H1 (cell line): Measurements from ENCODE around the gene AQP4. TPM values are rescaled to one million over a fixed set of nuclear protein-coding genes. Genes with fewer than 3 reads are reported as not detected.

Experiments
- CTCF ChIA-PET: fragments of 300-600 bp; sonication (Branson Sonifier 250); formaldehyde crosslinking; loops from one replicate; lab custom pipeline; 2021; ENCODE audit not compliant: partially characterized antibody; lab: Charles Lee
- POLR2A ChIA-PET: fragments of 300-600 bp; sonication (Branson Sonifier 250); formaldehyde crosslinking; loops from one replicate; lab custom pipeline; 2021; ENCODE audit warnings: inconsistent platforms; ENCODE audit not compliant: partially characterized antibody; lab: Charles Lee
- DNase-seq, 2 experiments: peaks; one replicate each; pipeline versions ENCODE4 v3.0.0 to v3.0.0-alpha.2; 2010 to 2022; ENCODE audit warnings: low spot score in 2 of 2, low read depth in 1 of 2, mixed read lengths in 1 of 2
- FAIRE-seq: peaks from 2 replicates; lab custom pipeline; 2011; peaks lifted over from hg19 to GRCh38; lab: Jason Lieb, UNC
- H2AFZ ChIP-seq: 2 replicates; pipeline ENCODE4 v1.8.1; 2012; ENCODE audit warnings: low read length, inconsistent platforms
- H2AK5ac ChIP-seq: 2 replicates; pipeline ENCODE4 v1.6.1; 2013; ENCODE audit warnings: low read depth, low read length
- H2BK120ac ChIP-seq: replicated peaks from 2 replicates; pipeline ENCODE3; 2013; ENCODE audit warnings: low read depth, low read length, inconsistent platforms
- H2BK12ac ChIP-seq: 2 replicates; pipeline ENCODE4 v1.6.1; 2013; ENCODE audit warnings: low read depth, low read length
- H2BK15ac ChIP-seq: 2 replicates; pipeline ENCODE4 v1.6.1; 2013; ENCODE audit warnings: low read length
- H2BK20ac ChIP-seq: 2 replicates; pipeline ENCODE4 v1.6.1; 2013; ENCODE audit warnings: low read length
- H2BK5ac ChIP-seq: 2 replicates; pipeline ENCODE4 v1.6.1; 2013; ENCODE audit warnings: low read depth, low read length
- H3K14ac ChIP-seq: 2 replicates; pipeline ENCODE4 v1.6.1; 2013; ENCODE audit warnings: inconsistent platforms; ENCODE audit not compliant: insufficient read length
- H3K18ac ChIP-seq: 2 replicates; pipeline ENCODE4 v1.6.1; 2013; ENCODE audit warnings: low read length; ENCODE audit errors: extremely low read depth
- H3K23ac ChIP-seq: 2 replicates; pipeline ENCODE4 v1.6.1; 2013; ENCODE audit warnings: inconsistent platforms; ENCODE audit not compliant: insufficient read length
- H3K23me2 ChIP-seq: 2 replicates; pipeline ENCODE4 v1.6.1; 2013; ENCODE audit warnings: low read depth, low read length
- H3K27ac ChIP-seq: 2 replicates; pipeline ENCODE4 v1.6.1; 2011; ENCODE audit warnings: low read depth, low read length, inconsistent platforms
- H3K27me3 ChIP-seq, 4 experiments: replicated peaks in 1 of 4; 1 replicate in 1 of 4; 2 replicates in 3 of 4; pipeline versions ENCODE4 v1.6.1 to v1.8.1; 2011 to 2013; ENCODE audit warnings: low read length in 3 of 4, mild to moderate bottlenecking in 3 of 4, inconsistent platforms in 2 of 4, mixed read lengths in 2 of 4, moderate library complexity in 1 of 4; ENCODE audit not compliant: control insufficient read depth in 3 of 4, insufficient read depth in 3 of 4; ENCODE audit errors: extremely low read depth in 1 of 4
- H3K36me3 ChIP-seq, 4 experiments: 2 replicates each; pipeline versions ENCODE4 v1.6.1 to v1.8.1; 2011 to 2013; ENCODE audit warnings: mild to moderate bottlenecking in 4 of 4, low read length in 3 of 4, moderate library complexity in 2 of 4, control low read depth in 1 of 4, inconsistent platforms in 1 of 4; ENCODE audit not compliant: insufficient read depth in 4 of 4, control insufficient read depth in 2 of 4
- H3K4ac ChIP-seq: replicated peaks from 2 replicates; pipeline ENCODE3; 2013; ENCODE audit warnings: low read length, low read depth, mixed read lengths, inconsistent platforms; ENCODE audit not compliant: insufficient read length
- H3K4me1 ChIP-seq, 4 experiments: replicated peaks in 1 of 4; 1 replicate in 1 of 4; 2 replicates in 3 of 4; pipeline versions ENCODE4 v1.6.1 to v1.8.1; 2011 to 2013; ENCODE audit warnings: low read length in 3 of 4, inconsistent platforms in 2 of 4, mixed read lengths in 1 of 4; ENCODE audit not compliant: insufficient read depth in 4 of 4, control insufficient read depth in 3 of 4
- H3K4me2 ChIP-seq, 2 experiments: 2 replicates each; pipeline versions ENCODE4 v1.6.1 to v1.8.1; 2011 to 2013; ENCODE audit warnings: low read depth in 2 of 2, low read length in 2 of 2, control low read depth in 1 of 2, inconsistent platforms in 1 of 2, mild to moderate bottlenecking in 1 of 2; ENCODE audit not compliant: insufficient read depth in 1 of 2
- H3K4me3 ChIP-seq, 4 experiments: fragments of 200-600, 300-600 bp in 1 of 4; sonication (generic), shearing (Covaris generic), sonication (Bioruptor Twin) in 1 of 4; 2 replicates each; pipeline versions ENCODE4 v1.5.1 to v1.8.1; 2011 to 2016; ENCODE audit warnings: low read length in 4 of 4, low read depth in 3 of 4, control low read depth in 2 of 4, inconsistent platforms in 2 of 4, mild to moderate bottlenecking in 2 of 4, mixed read lengths in 1 of 4, moderate library complexity in 1 of 4; ENCODE audit not compliant: insufficient read depth in 2 of 4; ENCODE audit errors: extremely low read depth in 1 of 4
- H3K56ac ChIP-seq: replicated peaks from 2 replicates; pipeline ENCODE3; 2013; ENCODE audit warnings: low read depth, mild to moderate bottlenecking, mixed read lengths, low read length, inconsistent platforms; ENCODE audit not compliant: insufficient read length
- H3K79me1 ChIP-seq: 2 replicates; pipeline ENCODE4 v1.6.1; 2013; ENCODE audit warnings: low read depth, low read length, control low read depth
- H3K79me2 ChIP-seq, 2 experiments: 2 replicates each; pipeline versions ENCODE4 v1.6.1 to v1.8.1; 2012 to 2013; ENCODE audit warnings: low read length in 2 of 2, mild to moderate bottlenecking in 2 of 2, inconsistent platforms in 1 of 2; ENCODE audit not compliant: insufficient read depth in 2 of 2, control insufficient read depth in 1 of 2
- H3K9ac ChIP-seq, 4 experiments: replicated peaks in 1 of 4; 1 replicate in 1 of 4; 2 replicates in 3 of 4; pipeline versions ENCODE4 v1.6.1 to v1.8.1; 2011 to 2013; ENCODE audit warnings: low read depth in 3 of 4, low read length in 3 of 4, control low read depth in 2 of 4, mild to moderate bottlenecking in 2 of 4, moderate library complexity in 2 of 4, inconsistent platforms in 1 of 4; ENCODE audit errors: extremely low read depth in 1 of 4
- H3K9me3 ChIP-seq, 2 experiments: 2 replicates each; pipeline versions ENCODE4 v1.6.1 to v1.8.1; 2012 to 2013; ENCODE audit warnings: mild to moderate bottlenecking in 2 of 2, moderate library complexity in 2 of 2, control low read depth in 1 of 2, inconsistent platforms in 1 of 2, low read depth in 1 of 2, low read length in 1 of 2, mixed read lengths in 1 of 2; ENCODE audit not compliant: insufficient read depth in 2 of 2
- H4K20me1 ChIP-seq, 2 experiments: replicated peaks in 1 of 2; 2 replicates each; pipeline versions ENCODE3 to v1.8.1; 2011 to 2013; ENCODE audit warnings: inconsistent platforms in 2 of 2, low read length in 2 of 2, mild to moderate bottlenecking in 1 of 2; ENCODE audit not compliant: insufficient read depth in 2 of 2, control insufficient read depth in 1 of 2
- H4K5ac ChIP-seq: 2 replicates; pipeline ENCODE4 v1.6.1; 2013; ENCODE audit warnings: low read length, low read depth, mixed read lengths, inconsistent platforms; ENCODE audit not compliant: insufficient read length
- H4K8ac ChIP-seq: 2 replicates; pipeline ENCODE4 v1.8.0; 2013; ENCODE audit warnings: mild to moderate bottlenecking, moderate library complexity, low read length, inconsistent platforms; ENCODE audit not compliant: insufficient read depth; ENCODE audit errors: extremely low read depth
- H4K91ac ChIP-seq: replicated peaks from 2 replicates; pipeline ENCODE3; 2013; ENCODE audit warnings: low read length, mixed read lengths, inconsistent platforms; ENCODE audit not compliant: insufficient read length
- BACH1 ChIP-seq: IDR thresholded peaks from 2 replicates; pipeline ENCODE4 v1.6.1; 2012; ENCODE audit warnings: low read length, improper control_type of control experiment
- BCL11A ChIP-seq, 2 experiments: IDR thresholded peaks; one replicate each; pipeline ENCODE4 v1.6.1; 2011; ENCODE audit warnings: low read depth in 2 of 2, low read length in 2 of 2, mild to moderate bottlenecking in 2 of 2
- CTBP2 ChIP-seq: IDR thresholded peaks from 2 replicates; pipeline ENCODE4 v1.7.0; 2011; ENCODE audit warnings: borderline replicate concordance, mild to moderate bottlenecking, moderate library complexity, mixed read lengths, low read length; ENCODE audit not compliant: insufficient read depth, insufficient read length
- EGR1 ChIP-seq: IDR thresholded peaks from 2 replicates; pipeline ENCODE4 v1.6.1; 2011; ENCODE audit warnings: low read depth, low read length, borderline replicate concordance
- TBP ChIP-seq: IDR thresholded peaks from 2 replicates; pipeline ENCODE4 v1.6.1; 2011; ENCODE audit warnings: low read depth, low read length, improper control_type of control experiment
- WGBS, 2 experiments: shearing (Covaris generic) in 1 of 2; methylation state at CpG; one replicate each; pipeline versions ENCODE4 v1.1.6 to v1.1.7; 2013 to 2015; ENCODE audit warnings: low lambda C conversion rate in 2 of 2, mixed read lengths in 2 of 2, inconsistent platforms in 1 of 2, low coverage in 1 of 2, missing lambda C conversion rate in 1 of 2; ENCODE audit not compliant: insufficient replicate concordance in 2 of 2, insufficient coverage in 1 of 2, insufficient read length in 1 of 2; ENCODE audit errors: extremely low coverage in 1 of 2, missing lambda C conversion rate in 1 of 2; 5-methylcytosine and 5-hydroxymethylcytosine counted together
- polyA plus RNA-seq, 7 experiments: library from polyadenylated mRNA; depleted of rRNA in 3 of 7; stranded (reverse) in 5 of 7; unstranded in 2 of 7; fragments of >200 nt in 5 of 7; fragments of 200-250 nt in 2 of 7; gene quantifications; 1 replicate in 5 of 7; 2 replicates in 1 of 7; 4 replicates in 1 of 7; pipeline versions ENCODE4 v1.2.1 to v1.2.3, GENCODE V29; 2011 to 2013; ENCODE audit warnings: missing spikeins in 2 of 7, mixed read lengths in 2 of 7
- total RNA-seq: library from RNA; stranded (reverse); fragmentation: NEBNext Ultra II Directional; extraction: Animal tissue kit (Norgen Biotek cat#: 25700); gene quantifications from 2 replicates; pipeline ENCODE4 v1.2.1, GENCODE V29; 2021

Gene AQP4
- total and polyA plus RNA-seq, 2 of the 8 experiments (the other 6 are each of a cell fraction or from before 2014, with no cell fraction given): 2.2 to 2.8 TPM

DNA sequence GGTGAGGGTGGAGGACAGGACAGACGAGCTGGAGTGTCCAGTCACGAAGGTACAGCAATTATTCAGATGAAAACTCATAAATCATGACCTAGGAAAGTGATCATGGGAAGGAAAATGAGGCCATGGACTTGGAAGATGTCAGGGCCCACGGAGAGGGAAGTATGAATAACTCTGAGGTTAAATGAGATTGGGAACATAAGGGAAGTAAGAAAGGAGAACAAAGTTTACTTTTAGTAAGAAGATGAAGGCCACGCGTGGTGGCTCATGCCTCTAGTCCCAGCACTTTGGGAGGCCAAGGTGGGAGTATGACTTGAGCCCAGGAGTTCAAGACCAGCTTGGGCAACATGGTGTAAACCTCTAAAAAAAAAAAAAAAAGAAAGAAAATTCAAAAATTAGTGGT, 56.2 kb downstream of the AQP4 start:
- POLR2A ChIA-PET: no interaction called here
- H3K9me3 ChIP-seq: no peaks in the 10 kb centered on the region
- no peak overlapping the region for H3K4me3 ChIP-seq
- no peaks in the 10 kb centered on the region for H3K4me1 ChIP-seq
- H3K18ac ChIP-seq: no peak overlapping the region
- H2AK5ac ChIP-seq: no peak overlapping the region
- H3K36me3 ChIP-seq: no peaks in the 10 kb centered on the region
- H2AFZ ChIP-seq: no peak overlapping the region
- no peaks in the 10 kb centered on the region; a peak in 1 of 7 replicates for H3K27me3 ChIP-seq
- no peak overlapping the region for H3K14ac ChIP-seq
- H3K23ac ChIP-seq: no peak overlapping the region
- H2BK15ac ChIP-seq: no peak overlapping the region
- H3K23me2 ChIP-seq: no peaks in the 10 kb centered on the region; the same call in 1 of the 2 replicates
- no peak overlapping the region for H3K9ac ChIP-seq
- no peak overlapping the region for H3K4ac ChIP-seq
- DNase-seq (no peak), FAIRE-seq (no peak)
- H3K27ac ChIP-seq: no peak overlapping the region
- no peak overlapping the region for H3K4me2 ChIP-seq
- no peak overlapping the region for H2BK5ac ChIP-seq
- H2BK120ac ChIP-seq: no peak overlapping the region
- H2BK20ac ChIP-seq: no peak overlapping the region
- H3K79me1 ChIP-seq: no peaks in the 10 kb centered on the region
- H2BK12ac ChIP-seq: no peak overlapping the region
- no peak overlapping the region for H4K8ac ChIP-seq
- no peak overlapping the region for H4K5ac ChIP-seq
- H4K20me1 ChIP-seq: no peaks in the 10 kb centered on the region
- CTCF ChIA-PET: interaction anchor here (0.8 to 1.2 kb wide), 2 partner anchors 148 to 188 kb away, joined by 3 read pairs; no protein-coding TSS in a partner anchor
- no peak overlapping the region for H3K56ac ChIP-seq
- no peak overlapping the region for H4K91ac ChIP-seq
- H3K79me2 ChIP-seq: no peaks in the 10 kb centered on the region
- whole genome bisulfite sequencing, 2 experiments: 88% methylated on average over 5 of the region's 5 CpGs; no CpG with 5 or more reads in 1 of the 2 experiments
- TF ChIP-seq CTBP2: no peak
- no peak for TF ChIP-seq TBP
- TF ChIP-seq EGR1: no peak
- no peak for TF ChIP-seq BACH1
- TF ChIP-seq BCL11A (IDR thresholded peaks at IDR 0.05; ENCODE audit: low read depth in 2 of 2, low read length in 2 of 2): no peak
